ENCODE data around the gene HNRNPUL1. TPM values are rescaled to one million over a fixed set of nuclear protein-coding genes. Genes with fewer than 3 reads are reported as not detected.

The HNRNPUL1 gene
- total and polyA plus RNA-seq, 2 donors (not counting 3 experiments of a cell fraction or from before 2014, with no cell fraction given): 83.2 to 261 TPM

- H3K27ac ChIP-seq (ENCODE audit: insufficient read depth, low read depth, low read length): no peak overlapping the region
- no peak overlapping the region for H3K4me2 ChIP-seq (ENCODE audit: insufficient read depth, low read length)
- ChIA-PET POLR2A (no interaction called here), CTCF (interaction anchor here (1.0 to 1.3 kb wide), 2 partner anchors 32 to 70 kb away, joined by 3 read pairs; partner anchors contain the start of gene B3GNT8)
- no TSS peak for BruUV-seq (replicated peaks)
- no peaks in the 10 kb centered on the region for H3K27me3 ChIP-seq (ENCODE audit: control insufficient read depth in 2 of 2, insufficient read depth in 2 of 2, low read length in 2 of 2)
- no peak overlapping the region for H3K9ac ChIP-seq (replicated peaks; ENCODE audit: extremely low read depth, insufficient read depth, low read length)
- H3K4me3 ChIP-seq (replicated peaks in 1 of 3; ENCODE audit: insufficient read depth in 1 of 3, low read depth in 1 of 3, low read length in 3 of 3): no peak overlapping the region
- no peaks in the 10 kb centered on the region for H4K20me1 ChIP-seq (replicated peaks; ENCODE audit: control insufficient read depth, extremely low read depth, insufficient read depth, low read length)
- H2AFZ ChIP-seq (ENCODE audit: low read depth, low read length): no peak overlapping the region
- FAIRE-seq (no peak), DNase-seq (ENCODE audit: low read depth, low spot score) (no peak)
- H3K9me3 ChIP-seq (replicated peaks; ENCODE audit: control insufficient read depth, insufficient read depth, low read length): no peaks in the 10 kb centered on the region
- TF ChIP-seq, protein P1, sequence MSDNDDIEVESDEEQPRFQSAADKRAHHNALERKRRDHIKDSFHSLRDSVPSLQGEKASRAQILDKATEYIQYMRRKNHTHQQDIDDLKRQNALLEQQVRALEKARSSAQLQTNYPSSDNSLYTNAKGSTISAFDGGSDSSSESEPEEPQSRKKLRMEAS (IDR thresholded peaks at IDR 0.05; ENCODE audit: insufficient read depth, insufficient read length): no peak
- no peaks in the 10 kb centered on the region for H3K4me1 ChIP-seq (ENCODE audit: control insufficient read depth, extremely low read depth, insufficient read depth, low read length)
- no peaks in the 10 kb centered on the region for H3K36me3 ChIP-seq (ENCODE audit: control insufficient read depth in 2 of 2, extremely low read depth in 1 of 2, insufficient read depth in 2 of 2, low read length in 2 of 2)
- dilution Hi-C loops (cut with MboI; ENCODE audit: extremely low pct_ligation_motif_present, low sequenced_read_pairs) (no loop called here), intact Hi-C loops (cut with micrococcal nuclease) (no loop called here)
- H3K9me1 ChIP-seq (replicated peaks; ENCODE audit: control insufficient read depth, extremely low read depth, insufficient read depth, low read length): no peaks in the 10 kb centered on the region
- H3K79me2 ChIP-seq (ENCODE audit: control insufficient read depth, insufficient read depth, low read length): peaks cover 13% of the 10 kb centered on the region
These were observed 93.0 kb downstream of the HNRNPUL1 start for GRCh38 chr19:41356984-41357739.

Small RNA genes within 50 kb of the gene (small RNA-seq; reads per million reads assigned to genes)
- not detected for gene RN7SL34P (ENCODE audit: insufficient read depth, insufficient read length, low read depth, low replicate concordance)

Other genes with a start within 250 kb of the HNRNPUL1 start
- gene CYP2A13, start 175.9 kb upstream of the HNRNPUL1 start, total RNA-seq: not detected in 2 replicates
- not detected in 2 replicates for gene CYP2A13, start 175.9 kb upstream of the HNRNPUL1 start, polyA plus RNA-seq
- not detected in 2 replicates for gene CYP2F1, start 149.9 kb upstream of the HNRNPUL1 start, total RNA-seq
- gene CYP2F1, start 149.9 kb upstream of the HNRNPUL1 start, polyA plus RNA-seq: not detected in 2 replicates
- gene CYP2S1, start 71.2 kb upstream of the HNRNPUL1 start, total RNA-seq: 1.6 and 4.5 TPM in 2 replicates
- gene CYP2S1, start 71.2 kb upstream of the HNRNPUL1 start, polyA plus RNA-seq: 0.98 and 1.0 TPM in 2 replicates
- gene AXL, start 45.1 kb upstream of the HNRNPUL1 start, total RNA-seq: 151 and 172 TPM in 2 replicates
- gene AXL, start 45.1 kb upstream of the HNRNPUL1 start, polyA plus RNA-seq: 86.9 and 89.8 TPM in 2 replicates
- 24.2 and 27.2 TPM in 2 replicates for gene CCDC97, start 45.8 kb downstream of the HNRNPUL1 start, total RNA-seq
- gene CCDC97, start 45.8 kb downstream of the HNRNPUL1 start, polyA plus RNA-seq: 19.7 and 20.7 TPM in 2 replicates
- gene TGFB1, start 89.5 kb downstream of the HNRNPUL1 start, total RNA-seq: 250 and 294 TPM in 2 replicates
- 57.7 and 64.4 TPM in 2 replicates for gene TGFB1, start 89.5 kb downstream of the HNRNPUL1 start, polyA plus RNA-seq
- gene B9D2, start 99.8 kb downstream of the HNRNPUL1 start, total RNA-seq: 12.2 and 13.6 TPM in 2 replicates
- 23.9 and 28.4 TPM in 2 replicates for gene B9D2, start 99.8 kb downstream of the HNRNPUL1 start, polyA plus RNA-seq
- 13.2 and 15.8 TPM in 2 replicates for gene TMEM91, start 112.2 kb downstream of the HNRNPUL1 start, total RNA-seq
- 9.0 and 12.0 TPM in 2 replicates for gene TMEM91, start 112.2 kb downstream of the HNRNPUL1 start, polyA plus RNA-seq
- gene EXOSC5, start 133.0 kb downstream of the HNRNPUL1 start, total RNA-seq: 13.8 and 14.0 TPM in 2 replicates
- gene EXOSC5, start 133.0 kb downstream of the HNRNPUL1 start, polyA plus RNA-seq: 20.9 and 24.0 TPM in 2 replicates
- 12.9 and 16.5 TPM in 2 replicates for gene BCKDHA, start 133.4 kb downstream of the HNRNPUL1 start, total RNA-seq
- 50.4 and 63.6 TPM in 2 replicates for gene BCKDHA, start 133.4 kb downstream of the HNRNPUL1 start, polyA plus RNA-seq
- gene B3GNT8, start 163.0 kb downstream of the HNRNPUL1 start, total RNA-seq: 6.5 and 7.6 TPM in 2 replicates
- gene B3GNT8, start 163.0 kb downstream of the HNRNPUL1 start, polyA plus RNA-seq: 3.6 and 4.1 TPM in 2 replicates
- gene DMAC2, start 175.5 kb downstream of the HNRNPUL1 start, total RNA-seq: 63.2 and 65.4 TPM in 2 replicates
- gene DMAC2, start 175.5 kb downstream of the HNRNPUL1 start, polyA plus RNA-seq: 124 and 137 TPM in 2 replicates
- not detected in 2 replicates for gene ERICH4, start 178.8 kb downstream of the HNRNPUL1 start, total RNA-seq
- gene ERICH4, start 178.8 kb downstream of the HNRNPUL1 start, polyA plus RNA-seq: not detected in 2 replicates

Data from endothelial cell of umbilical vein (primary cell).